GM18517 (cell line): ENCODE data around the gene PHC2.

Source experiments
- ATAC-seq: cut with Tn5 transposase; IDR thresholded peaks from one replicate; pipeline ENCODE4 v1.9.1; 2021; ENCODE audit warnings: mild to moderate bottlenecking, moderate library complexity; ENCODE audit not compliant: unreplicated experiment

The PHC2 gene, protein sequence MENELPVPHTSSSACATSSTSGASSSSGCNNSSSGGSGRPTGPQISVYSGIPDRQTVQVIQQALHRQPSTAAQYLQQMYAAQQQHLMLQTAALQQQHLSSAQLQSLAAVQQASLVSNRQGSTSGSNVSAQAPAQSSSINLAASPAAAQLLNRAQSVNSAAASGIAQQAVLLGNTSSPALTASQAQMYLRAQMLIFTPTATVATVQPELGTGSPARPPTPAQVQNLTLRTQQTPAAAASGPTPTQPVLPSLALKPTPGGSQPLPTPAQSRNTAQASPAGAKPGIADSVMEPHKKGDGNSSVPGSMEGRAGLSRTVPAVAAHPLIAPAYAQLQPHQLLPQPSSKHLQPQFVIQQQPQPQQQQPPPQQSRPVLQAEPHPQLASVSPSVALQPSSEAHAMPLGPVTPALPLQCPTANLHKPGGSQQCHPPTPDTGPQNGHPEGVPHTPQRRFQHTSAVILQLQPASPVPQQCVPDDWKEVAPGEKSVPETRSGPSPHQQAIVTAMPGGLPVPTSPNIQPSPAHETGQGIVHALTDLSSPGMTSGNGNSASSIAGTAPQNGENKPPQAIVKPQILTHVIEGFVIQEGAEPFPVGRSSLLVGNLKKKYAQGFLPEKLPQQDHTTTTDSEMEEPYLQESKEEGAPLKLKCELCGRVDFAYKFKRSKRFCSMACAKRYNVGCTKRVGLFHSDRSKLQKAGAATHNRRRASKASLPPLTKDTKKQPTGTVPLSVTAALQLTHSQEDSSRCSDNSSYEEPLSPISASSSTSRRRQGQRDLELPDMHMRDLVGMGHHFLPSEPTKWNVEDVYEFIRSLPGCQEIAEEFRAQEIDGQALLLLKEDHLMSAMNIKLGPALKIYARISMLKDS

DNA sequence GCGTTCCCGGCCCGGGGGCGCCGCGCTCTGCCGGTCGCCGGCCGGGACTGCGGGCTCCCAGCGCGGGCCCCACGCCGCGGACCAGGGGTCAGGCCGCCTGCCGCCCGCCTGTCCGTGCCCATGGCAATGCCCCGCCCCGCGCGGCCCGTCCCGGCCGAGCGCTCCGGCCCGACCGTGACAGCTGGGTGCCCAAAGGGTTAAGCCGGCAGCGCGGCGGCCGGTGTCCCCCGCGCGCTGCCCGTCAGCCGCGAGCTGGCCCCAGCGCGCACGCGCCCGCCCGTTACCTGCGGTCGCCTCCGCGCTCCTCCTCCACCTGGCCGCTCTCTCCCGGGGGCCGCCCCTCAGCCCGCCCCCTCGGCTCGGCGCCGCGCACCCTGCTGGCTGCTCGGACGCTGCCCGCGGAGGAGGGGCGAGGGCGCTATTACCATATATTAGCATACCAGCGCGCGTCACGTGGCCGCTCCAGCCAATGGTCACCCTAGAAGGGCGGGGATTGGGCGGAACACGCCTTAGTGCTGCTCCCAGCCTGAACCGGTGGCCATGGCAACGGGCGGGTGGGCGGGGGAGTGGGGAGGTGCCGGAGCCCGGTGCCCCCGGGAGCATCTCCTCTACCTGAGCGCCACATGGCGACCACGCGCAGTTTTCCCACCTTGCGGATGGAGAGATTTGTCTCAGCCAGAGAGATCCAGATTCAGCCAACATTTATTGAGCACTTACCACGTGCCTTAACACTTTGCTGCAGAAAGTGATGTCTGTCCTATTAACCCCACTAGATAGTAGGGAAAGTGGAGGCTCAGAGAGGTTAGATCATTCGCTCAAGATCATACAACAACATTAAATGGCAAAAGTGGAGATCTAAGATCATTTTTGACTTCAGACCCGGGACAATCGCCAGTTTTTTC, at the start of gene PHC2:
PHC2 (minus strand) TSS at position 404 of the 902 bp plus-strand sequence. CDS start 55,556 bp downstream, outside the sequence.
- peak; percentile 86 for ATAC-seq

DNA sequence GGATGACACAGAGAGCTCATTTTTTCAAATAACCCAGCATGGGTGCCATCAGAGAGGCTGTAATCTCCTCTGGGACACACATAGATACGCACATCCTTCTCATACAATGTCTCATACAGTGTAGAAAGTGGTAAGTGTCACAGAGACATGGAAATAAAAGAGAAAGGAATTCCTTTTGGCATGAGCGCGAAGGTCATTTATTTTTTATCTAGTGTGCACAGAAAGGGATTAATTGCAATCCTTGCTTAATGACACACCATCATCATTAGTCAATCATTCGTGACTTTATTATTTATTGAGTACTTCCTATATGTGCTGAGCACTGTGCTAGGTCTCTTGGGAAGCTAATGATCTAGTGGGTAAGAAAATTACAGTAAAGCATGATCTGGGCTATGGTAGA, 46.6 kb upstream of the PHC2 start:
- ATAC-seq, result no peak

DNA sequence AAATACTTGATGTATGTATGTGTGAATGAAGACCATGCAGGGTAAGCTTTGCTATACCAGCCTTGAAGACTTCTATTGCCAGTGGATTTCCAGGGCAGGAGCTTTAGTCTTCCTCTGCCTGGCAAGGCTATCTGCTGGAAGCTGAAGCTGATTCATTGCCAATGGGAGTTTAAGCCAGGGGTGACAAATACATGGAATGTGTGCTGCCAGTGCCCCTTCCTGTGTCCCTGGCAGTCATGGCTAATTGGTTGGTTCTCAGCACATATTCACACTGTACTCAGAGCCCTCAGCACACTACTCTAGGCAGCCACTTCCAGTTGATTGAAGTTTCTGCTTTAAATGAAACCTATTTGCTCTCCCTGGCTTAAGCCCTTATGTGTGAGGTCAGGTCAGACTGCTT, 43.0 kb upstream of the PHC2 start:
- ATAC-seq, result no peak

DNA sequence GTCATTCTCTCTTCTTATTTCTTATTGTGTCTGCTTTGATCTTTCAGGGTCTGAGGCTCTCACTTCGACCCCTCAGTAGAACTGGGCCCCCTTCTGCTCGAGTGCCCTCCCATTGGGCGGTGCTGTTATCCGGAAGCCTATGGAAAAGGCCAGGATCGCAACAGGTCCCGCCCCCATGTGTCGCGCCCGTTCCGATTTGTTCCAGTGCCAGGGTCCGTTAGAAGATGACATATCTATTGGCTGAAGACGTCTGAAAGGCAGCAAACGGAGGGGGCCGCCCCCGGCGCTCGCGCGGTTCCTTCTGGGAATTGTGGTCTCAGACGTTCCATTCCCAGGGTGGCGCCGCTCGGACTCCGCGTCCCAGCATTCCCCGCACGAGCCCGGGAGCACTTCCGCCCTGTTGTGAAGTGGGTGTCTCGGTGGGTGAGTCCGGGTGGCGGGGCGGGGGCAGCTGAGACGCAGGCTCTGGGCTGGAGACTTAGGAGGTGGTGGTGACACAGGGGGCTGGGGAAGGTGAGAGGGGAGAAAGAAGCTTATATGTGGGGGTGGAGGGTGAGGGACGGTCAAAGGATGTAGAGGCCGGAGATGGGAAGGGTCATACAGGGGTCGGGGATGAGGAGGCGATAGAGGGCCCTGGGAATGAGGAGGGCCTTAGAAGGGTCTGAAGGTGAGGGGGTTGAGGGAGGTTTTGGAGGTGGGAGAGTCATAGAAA, 41.5 kb upstream of the PHC2 start, which contains the start of gene ZSCAN20:
ZSCAN20 (plus strand) TSS at position 377 of the 712 bp plus-strand sequence. CDS start 6,644 bp downstream, outside the sequence.
- peak; percentile 93 for ATAC-seq

DNA sequence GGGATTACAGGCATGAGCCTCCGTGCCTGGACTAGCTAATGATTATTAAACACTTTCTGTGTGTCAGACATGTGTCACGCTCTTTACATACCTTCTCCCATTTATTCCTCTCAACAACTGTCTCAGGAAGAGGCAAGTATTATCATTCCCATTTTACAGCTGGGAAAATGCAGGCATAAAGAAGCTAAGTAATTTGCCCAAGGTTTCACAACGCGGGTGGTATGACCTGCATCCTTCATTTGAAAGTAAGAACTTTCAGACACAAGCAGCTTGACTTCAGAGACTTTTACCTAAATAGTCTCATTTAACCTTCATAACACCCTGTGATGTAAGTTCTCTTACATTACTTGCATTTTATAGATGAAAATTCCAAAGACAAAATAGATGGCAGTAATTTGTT, 40.5 kb upstream of the PHC2 start:
- ATAC-seq, result no peak

DNA sequence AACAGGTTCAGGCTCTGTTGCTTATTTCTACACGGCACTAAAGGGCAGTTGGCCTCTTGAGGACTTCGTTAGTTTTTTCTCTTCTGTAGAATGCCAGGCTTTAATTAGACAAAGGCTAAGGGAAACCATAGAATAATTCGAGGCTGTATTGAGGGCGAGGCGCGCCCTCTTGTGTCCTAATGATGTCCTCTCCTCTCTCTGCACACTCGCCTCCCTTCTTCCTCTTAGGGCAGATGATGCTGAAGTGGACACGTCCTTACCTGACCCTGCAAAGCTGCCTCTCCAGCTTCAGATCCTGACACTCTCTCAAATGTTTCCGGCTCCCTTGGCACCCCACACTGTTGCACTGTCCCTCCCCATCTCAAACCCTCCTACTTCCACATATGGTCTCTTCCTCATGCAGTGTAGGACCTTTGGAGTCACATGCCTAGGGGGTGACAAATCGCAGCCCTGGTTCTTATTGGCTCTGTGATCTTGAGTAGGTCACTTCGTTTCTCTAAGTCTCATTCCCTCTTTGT, 39.7 kb upstream of the PHC2 start:
- peak; percentile 50 for ATAC-seq

DNA sequence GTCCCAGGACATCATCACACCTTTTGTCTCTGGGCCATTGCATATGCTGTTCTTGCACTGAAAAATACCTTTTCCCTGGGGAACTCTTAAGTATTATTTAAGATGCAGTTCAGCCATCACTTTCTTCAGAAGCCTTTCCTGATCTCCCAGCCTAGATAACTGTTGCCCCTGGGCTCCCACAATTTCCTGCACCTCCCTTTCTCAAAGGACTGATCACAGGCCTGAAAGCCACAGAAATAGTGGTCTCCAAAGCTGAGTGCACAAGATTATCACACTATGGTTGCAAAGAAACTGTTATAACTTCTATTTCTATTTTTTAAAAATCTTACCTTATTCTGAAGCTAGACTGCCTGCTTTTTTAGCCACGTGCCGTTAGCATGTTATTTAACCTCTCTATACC, 38.8 kb upstream of the PHC2 start:
- ATAC-seq, result no peak

DNA sequence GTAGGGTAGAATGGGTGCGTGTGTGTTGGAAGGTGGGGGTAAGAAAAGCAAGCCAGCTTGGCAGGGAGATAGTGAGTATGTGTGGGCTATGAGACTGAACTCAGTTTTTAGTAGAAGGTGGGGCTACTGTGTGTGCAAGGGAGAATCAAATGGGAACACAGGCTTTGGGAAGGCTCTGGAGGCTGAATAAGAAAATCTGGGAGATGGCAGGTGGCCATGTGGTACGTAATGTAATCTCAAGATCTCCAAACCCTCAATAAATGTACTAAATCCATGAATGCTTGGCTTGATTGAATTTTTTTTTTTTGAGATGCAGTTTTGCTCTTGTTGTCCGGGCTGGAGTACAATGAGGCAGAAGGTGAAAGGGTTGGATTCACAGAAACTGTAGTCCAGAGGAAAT, 38.1 kb upstream of the PHC2 start:
- no peak for ATAC-seq

DNA sequence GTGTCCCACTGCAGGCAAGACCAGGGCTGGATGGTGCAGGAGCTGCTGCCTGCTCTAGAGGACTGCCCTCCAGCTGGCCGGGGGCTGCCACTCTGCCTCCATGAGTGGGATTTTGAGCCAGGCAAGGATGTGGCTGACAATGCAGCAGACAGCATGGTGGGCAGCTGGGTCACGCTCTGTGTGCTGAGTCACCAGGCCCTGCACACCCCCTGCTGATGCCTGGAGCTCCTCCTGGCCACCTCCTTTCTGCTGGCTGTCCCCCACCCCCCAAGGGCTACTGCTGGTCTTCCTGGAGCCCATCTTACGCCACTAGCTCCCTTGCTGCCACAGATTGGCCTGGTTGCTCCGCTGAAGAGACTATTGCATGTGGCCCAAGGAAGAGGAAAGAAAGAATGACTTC, 37.6 kb upstream of the PHC2 start:
- no peak for ATAC-seq

DNA sequence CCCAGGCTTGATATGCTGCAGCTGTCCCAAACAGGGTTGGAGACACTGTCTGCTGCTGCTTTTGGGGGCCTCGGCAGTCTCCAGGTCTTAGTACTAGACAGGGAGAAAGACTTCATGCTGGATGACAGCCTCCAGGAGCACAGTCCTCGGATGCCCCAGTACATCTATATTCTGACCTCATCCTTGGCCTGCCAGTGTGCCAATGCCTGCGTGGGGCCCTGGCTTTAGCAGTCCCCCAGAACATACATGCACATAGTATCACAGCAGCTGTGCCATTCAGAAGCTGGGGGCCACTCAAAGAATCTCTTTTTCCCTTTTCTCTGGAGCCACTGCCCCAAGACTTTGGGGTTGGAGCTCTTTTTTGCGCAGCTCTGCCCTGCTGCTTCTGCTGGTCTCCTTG, 37.1 kb upstream of the PHC2 start:
- ATAC-seq, result no peak

DNA sequence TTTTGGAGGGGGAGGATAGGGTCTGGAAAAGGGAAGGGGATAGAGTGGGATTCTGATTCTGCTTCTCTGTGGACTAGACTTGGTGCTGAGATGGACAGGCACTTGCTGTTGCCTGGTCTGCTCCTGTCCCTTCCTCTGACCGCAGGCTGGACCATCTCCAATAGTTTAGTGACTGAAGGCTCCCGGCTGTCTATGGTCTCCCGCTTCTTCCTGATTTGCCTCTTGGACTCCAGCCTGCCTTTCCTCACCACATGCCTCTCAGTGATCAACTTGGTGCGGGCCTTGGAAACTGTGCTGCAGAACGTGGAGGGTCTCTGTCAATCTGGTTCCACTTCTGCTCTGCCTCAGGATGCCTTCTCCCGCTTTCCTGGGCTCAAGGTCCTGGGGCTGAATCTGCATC, 35.3 kb upstream of the PHC2 start:
- ATAC-seq, result no peak

DNA sequence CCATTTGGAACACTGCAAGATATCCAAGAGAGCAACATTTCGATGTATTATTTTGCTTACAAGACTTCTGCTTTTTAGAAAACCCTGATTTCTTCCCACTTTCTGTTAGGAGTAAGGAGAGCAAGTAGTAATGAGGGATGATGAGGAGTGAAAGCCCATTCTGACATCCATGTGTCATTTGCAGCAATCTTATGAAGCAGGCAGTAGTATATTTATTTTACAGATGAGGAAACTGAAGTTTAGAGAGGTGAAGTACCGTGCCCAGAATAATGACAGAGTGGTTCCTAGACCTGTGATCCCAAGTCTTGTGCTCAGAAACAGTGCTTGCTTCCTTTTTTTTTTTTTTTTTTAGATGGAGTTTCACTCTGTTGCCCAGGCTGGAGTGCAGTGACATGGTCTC, 34.4 kb upstream of the PHC2 start:
- no peak for ATAC-seq

DNA sequence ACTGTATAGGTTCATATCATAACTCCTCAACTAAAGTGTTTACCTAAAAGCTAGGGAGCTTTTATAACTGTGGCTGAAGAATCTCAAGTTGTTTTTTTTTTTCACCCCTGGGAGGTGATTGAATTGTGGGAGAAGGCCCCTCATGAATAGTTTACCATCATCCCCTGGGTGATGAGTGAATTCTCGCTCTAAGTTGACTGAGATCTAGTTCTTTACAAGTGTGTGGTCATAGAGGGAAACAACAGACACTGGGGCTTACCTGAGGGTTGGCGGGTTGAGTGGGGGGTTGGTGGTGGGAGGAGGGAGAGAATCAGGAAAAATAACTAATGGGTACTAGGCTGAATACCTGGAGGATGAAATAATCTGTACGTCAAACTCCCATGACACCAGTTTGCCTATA, 33.7 kb upstream of the PHC2 start:
- ATAC-seq, result no peak

DNA sequence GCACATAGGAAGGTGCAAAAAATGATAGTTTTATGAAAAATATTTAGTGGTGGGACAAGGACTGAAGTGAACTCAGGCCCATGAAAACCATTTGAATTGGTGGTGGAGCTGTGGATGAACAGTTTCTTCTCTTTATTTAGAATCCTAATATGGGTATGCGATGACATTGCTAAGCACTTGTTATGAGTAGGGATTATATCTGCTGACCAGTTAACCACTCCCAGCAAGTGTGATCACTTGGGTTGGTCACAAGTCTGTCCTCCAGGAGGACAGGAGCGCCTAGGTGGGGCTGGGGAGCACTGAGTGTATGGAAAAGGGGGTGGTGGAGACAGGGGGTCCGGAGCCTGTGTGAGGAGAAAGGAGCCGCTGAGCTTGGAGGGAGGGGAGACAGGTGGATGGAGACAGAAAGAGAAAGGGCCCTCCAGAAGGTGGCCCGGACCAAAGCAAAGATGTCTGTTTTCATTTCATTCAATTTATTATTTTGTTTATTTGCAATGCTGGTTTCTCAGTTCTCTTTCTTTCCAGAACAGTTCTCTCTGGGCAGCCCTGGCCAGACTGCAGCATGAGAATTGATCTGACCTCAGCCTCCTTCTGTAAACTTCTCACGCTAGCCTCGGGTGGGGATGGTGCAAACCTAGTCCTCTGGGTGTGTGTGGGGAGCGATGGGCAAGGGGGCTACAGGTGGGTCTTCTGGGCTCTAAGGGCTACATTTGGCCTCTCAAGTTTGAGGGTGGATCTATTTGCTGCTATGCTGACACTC, 31.7 kb upstream of the PHC2 start:
- no peak for ATAC-seq

DNA sequence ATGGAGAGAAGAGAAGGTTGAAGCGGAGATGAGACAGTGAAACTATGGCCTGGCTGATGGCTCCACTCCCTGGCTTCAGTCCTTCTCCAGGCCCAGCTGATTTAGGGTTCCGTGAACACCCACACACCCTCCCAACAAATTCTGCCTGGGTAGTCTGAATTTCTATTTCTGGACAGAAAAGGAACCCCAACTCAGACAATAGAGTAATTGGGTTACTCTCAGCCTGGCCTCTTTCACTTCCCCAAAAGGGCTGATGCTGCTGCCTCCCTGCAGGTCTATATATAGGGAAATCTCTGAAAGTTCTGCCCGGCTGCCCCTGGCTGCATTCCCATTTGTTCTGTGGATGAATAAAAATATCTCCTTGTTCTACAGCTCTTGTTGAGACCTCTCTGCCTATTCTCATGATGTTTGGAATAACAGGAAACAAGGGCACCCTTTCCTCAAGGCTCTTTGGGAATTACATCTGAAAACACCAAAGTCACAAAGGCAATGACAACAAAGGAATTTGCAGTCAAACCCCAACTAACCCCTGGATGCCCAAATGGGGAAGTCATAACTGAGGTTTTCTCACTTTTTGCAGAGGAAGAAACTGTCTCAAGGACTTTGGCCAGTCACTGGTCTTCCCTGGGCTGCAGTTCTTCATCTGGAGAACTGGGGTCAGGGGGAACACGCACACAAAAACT, 30.2 kb upstream of the PHC2 start:
- peak; percentile 76 for ATAC-seq

DNA sequence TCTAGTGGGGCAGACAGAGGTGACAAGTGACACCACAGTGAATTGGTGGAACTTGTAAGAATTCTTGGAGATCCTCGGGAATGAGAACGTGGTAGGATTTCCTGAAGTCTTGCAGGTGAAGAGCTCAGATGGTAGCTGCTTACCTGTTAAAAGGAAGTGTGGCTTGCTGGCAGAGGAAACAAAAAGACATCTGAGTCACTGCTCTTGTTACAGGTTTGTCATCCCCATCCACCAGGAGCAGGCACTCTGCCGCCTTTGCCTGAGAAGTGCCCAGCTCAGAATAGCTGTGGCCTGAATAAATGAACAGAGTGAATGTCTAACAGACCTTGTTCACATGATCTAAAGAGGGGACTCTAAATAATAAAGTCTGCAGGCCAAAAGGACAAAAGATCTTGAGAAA, 29.2 kb upstream of the PHC2 start:
- no peak for ATAC-seq

DNA sequence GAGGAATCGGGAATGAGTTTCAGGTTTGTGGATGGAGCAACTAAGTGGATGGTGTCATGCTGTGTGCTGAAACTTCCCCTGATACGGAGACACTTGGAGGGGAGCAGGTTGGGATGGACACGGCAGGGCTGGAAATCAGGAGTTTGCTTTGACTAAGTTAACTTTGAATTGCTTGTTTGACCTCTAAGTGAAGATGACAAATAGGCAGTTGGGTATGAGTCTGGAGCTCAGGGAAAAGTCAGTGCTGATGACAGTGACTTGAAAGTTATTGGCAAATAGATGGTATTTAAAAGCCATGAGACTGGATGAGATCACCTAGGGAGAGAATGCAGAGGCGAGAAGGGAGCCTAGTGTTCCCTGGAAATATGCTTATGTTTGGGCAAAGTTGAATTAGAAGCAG, 28.8 kb upstream of the PHC2 start:
- ATAC-seq, result no peak

DNA sequence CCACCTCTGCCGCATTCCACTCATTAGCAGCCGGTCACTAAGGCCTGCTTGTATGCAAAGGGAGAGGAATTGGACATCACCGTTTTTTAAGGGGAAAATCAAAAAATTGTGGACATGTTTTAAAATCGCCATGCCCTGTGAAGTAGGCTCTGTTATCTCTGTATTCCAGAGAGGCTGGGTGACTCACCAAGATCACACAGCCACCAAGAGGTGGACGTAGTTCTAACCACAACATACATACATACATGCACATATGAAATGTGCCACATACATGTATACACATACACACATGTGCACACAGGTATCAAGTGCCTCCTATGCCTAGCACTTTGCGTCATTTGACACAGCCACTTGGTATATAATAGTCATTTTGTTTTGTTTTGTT, 25.6 kb upstream of the PHC2 start:
- no peak for ATAC-seq
